WTC11 (cell line): Measurements from ENCODE around the gene IQCK. TPM values are rescaled to one million over a fixed set of nuclear protein-coding genes. Genes with fewer than 3 reads are reported as not detected.

Experiments used
- ATAC-seq: fragments of 200-7000 bp; cut with Tn5 transposase; 2 replicates; pipeline ENCODE4 v1.10.0; 2021; ENCODE audit warnings: mild to moderate bottlenecking, moderate library complexity
- CTCF ChIA-PET: fragments of 300-600 bp; sonication (Branson Sonifier 250); formaldehyde crosslinking; loops from one replicate; lab custom pipeline; 2021; ENCODE audit warnings: antibody characterized with exemption; lab: Charles Lee
- POLR2A ChIA-PET: fragments of 350-600 bp; sonication (Branson Sonifier 250); formaldehyde crosslinking; loops from one replicate; lab custom pipeline; 2021; ENCODE audit warnings: antibody characterized with exemption; lab: Charles Lee
- DNase-seq: peaks from one replicate; pipeline ENCODE4 v3.0.0; 2021; ENCODE audit warnings: low spot score
- H3K27ac Mint-ChIP-seq: 2 replicates; pipeline ENCODE4 v1.8.0; 2021; ENCODE audit warnings: mixed read lengths
- H3K27me3 Mint-ChIP-seq: 2 replicates; pipeline ENCODE4 v1.8.0; 2021; ENCODE audit warnings: low read depth, mild to moderate bottlenecking, moderate library complexity, mixed read lengths
- H3K36me3 Mint-ChIP-seq: 2 replicates; pipeline ENCODE4 v1.8.0; 2021; ENCODE audit warnings: mixed read lengths
- H3K4me1 Mint-ChIP-seq: 2 replicates; pipeline ENCODE4 v1.8.0; 2022; ENCODE audit warnings: mixed read lengths
- H3K4me3 Mint-ChIP-seq: 2 replicates; pipeline ENCODE4 v1.8.0; 2021; ENCODE audit warnings: mild to moderate bottlenecking, moderate library complexity, mixed read lengths
- H3K9me3 Mint-ChIP-seq: 2 replicates; pipeline ENCODE4 v1.8.0; 2021; ENCODE audit warnings: mixed read lengths
- ATF1 ChIP-seq: sonication (generic); formaldehyde crosslinking; IDR thresholded peaks from 2 replicates; pipeline ENCODE4 v1.8.1; 2023; ENCODE audit warnings: mild to moderate bottlenecking, moderate library complexity, missing genetic modification reagents
- GRHL2 ChIP-seq: fragments of 250-450 bp; sonication (Bioruptor Pico); IDR thresholded peaks from 2 replicates; pipeline ENCODE4 v1.8.0; 2022; ENCODE audit warnings: mild to moderate bottlenecking, moderate library complexity; ENCODE audit not compliant: insufficient replicate concordance, severe bottlenecking
- HMGA2 ChIP-seq: fragments of 250-450 bp; sonication (Bioruptor Pico); IDR thresholded peaks from 2 replicates; pipeline ENCODE4 v1.4.0; 2021; ENCODE audit warnings: mild to moderate bottlenecking, moderate library complexity
- NR3C1 ChIP-seq: sonication (generic); formaldehyde crosslinking; conservative IDR thresholded peaks from 2 replicates; pipeline ENCODE4 v1.8.1; 2023; ENCODE audit warnings: low read depth, mild to moderate bottlenecking, missing genetic modification reagents
- TEAD1 ChIP-seq: sonication (generic); formaldehyde crosslinking; IDR thresholded peaks from 2 replicates; pipeline ENCODE4 v1.8.0; 2022; ENCODE audit warnings: mild to moderate bottlenecking, missing genetic modification reagents
- TP53 ChIP-seq: sonication (generic); formaldehyde crosslinking; IDR thresholded peaks from 2 replicates; pipeline ENCODE4 v1.8.1; 2023; ENCODE audit warnings: mild to moderate bottlenecking, missing genetic modification reagents
- ZNF219 ChIP-seq: sonication (generic); formaldehyde crosslinking; IDR thresholded peaks from 2 replicates; pipeline ENCODE4 v1.8.0; 2023; ENCODE audit warnings: missing genetic modification reagents, mild to moderate bottlenecking, borderline replicate concordance
- ZNF232 ChIP-seq: sonication (generic); formaldehyde crosslinking; IDR thresholded peaks from 2 replicates; pipeline ENCODE4 v1.8.0; 2022; ENCODE audit warnings: mild to moderate bottlenecking, missing genetic modification reagents
- ZNF263 ChIP-seq: sonication (generic); formaldehyde crosslinking; IDR thresholded peaks from 2 replicates; pipeline ENCODE4 v1.8.1; 2022; ENCODE audit warnings: low read depth, mild to moderate bottlenecking, moderate library complexity, missing genetic modification reagents
- ZNF317 ChIP-seq: sonication (generic); formaldehyde crosslinking; IDR thresholded peaks from 2 replicates; pipeline ENCODE4 v1.8.1; 2023; ENCODE audit warnings: low read depth, mild to moderate bottlenecking, moderate library complexity, missing genetic modification reagents, borderline replicate concordance
- ZNF423 ChIP-seq: fragments of 250-450 bp; sonication (Bioruptor Pico); IDR thresholded peaks from 2 replicates; pipeline ENCODE4 v2.1.2; 2022; ENCODE audit warnings: mild to moderate bottlenecking, moderate library complexity
- total RNA-seq: library from RNA; stranded (reverse); gene quantifications from 3 replicates; pipeline ENCODE4 v1.2.3, GENCODE V29; 2021
- TF ChIP-seq, protein P1 (sequence below): sonication (generic); formaldehyde crosslinking; conservative IDR thresholded peaks from 2 replicates; pipeline ENCODE4 v1.8.1; 2023; ENCODE audit warnings: mild to moderate bottlenecking, low read depth, missing genetic modification reagents, moderate library complexity
- TF ChIP-seq, protein P2 (sequence below): fragments of 250-450 bp; sonication (Bioruptor Pico); IDR thresholded peaks from 2 replicates; pipeline ENCODE4 v1.9.0; 2021; ENCODE audit warnings: mild to moderate bottlenecking
- TF ChIP-seq, protein P3 (sequence below): sonication (generic); formaldehyde crosslinking; IDR thresholded peaks from 2 replicates; pipeline ENCODE4 v1.8.1; 2022; ENCODE audit warnings: low read depth, missing genetic modification reagents, borderline replicate concordance
- TF ChIP-seq, protein P4 (sequence below): sonication (generic); formaldehyde crosslinking; IDR thresholded peaks from 2 replicates; pipeline ENCODE4 v1.8.0; 2022; ENCODE audit warnings: missing genetic modification reagents

The IQCK gene
- total RNA-seq, 1 experiment from 2014 or later = 5.8 TPM

DNA sequence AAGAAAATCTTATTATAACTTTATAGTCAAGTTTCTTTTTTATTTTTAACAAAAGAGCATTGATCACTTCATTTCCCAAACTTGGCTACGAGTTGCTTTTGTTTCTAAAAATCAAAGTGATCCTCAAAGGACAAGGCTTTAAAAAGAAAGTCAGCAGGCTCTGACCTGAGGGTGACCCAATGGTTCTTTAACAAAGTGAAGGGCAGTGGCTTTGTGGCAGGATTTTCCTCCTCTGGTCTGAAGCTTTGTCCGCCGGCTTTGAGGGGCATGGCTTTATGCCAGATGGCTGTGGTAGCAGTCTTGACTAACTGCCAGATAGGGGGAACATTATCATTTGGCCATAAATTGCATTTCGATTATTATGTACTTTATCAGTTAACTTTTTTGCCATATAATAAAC, 28.5 kb downstream of the IQCK start (continued):
- TF ChIP-seq ZNF423 (CRISPR knock-in tag) = no peak
- no peak for TF ChIP-seq ATF1 (CRISPR knock-in tag)
- TF ChIP-seq, protein P1, sequence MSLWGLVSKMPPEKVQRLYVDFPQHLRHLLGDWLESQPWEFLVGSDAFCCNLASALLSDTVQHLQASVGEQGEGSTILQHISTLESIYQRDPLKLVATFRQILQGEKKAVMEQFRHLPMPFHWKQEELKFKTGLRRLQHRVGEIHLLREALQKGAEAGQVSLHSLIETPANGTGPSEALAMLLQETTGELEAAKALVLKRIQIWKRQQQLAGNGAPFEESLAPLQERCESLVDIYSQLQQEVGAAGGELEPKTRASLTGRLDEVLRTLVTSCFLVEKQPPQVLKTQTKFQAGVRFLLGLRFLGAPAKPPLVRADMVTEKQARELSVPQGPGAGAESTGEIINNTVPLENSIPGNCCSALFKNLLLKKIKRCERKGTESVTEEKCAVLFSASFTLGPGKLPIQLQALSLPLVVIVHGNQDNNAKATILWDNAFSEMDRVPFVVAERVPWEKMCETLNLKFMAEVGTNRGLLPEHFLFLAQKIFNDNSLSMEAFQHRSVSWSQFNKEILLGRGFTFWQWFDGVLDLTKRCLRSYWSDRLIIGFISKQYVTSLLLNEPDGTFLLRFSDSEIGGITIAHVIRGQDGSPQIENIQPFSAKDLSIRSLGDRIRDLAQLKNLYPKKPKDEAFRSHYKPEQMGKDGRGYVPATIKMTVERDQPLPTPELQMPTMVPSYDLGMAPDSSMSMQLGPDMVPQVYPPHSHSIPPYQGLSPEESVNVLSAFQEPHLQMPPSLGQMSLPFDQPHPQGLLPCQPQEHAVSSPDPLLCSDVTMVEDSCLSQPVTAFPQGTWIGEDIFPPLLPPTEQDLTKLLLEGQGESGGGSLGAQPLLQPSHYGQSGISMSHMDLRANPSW = no peak
- TF ChIP-seq ZNF219 = no peak
- no peak for TF ChIP-seq ZNF232 (CRISPR knock-in tag)
- TF ChIP-seq, protein P2, sequence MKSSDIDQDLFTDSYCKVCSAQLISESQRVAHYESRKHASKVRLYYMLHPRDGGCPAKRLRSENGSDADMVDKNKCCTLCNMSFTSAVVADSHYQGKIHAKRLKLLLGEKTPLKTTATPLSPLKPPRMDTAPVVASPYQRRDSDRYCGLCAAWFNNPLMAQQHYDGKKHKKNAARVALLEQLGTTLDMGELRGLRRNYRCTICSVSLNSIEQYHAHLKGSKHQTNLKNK (CRISPR knock-in tag) = no peak
- no peak for TF ChIP-seq NR3C1 (CRISPR knock-in tag)
- no peak for TF ChIP-seq TEAD1 (CRISPR knock-in tag)
- TF ChIP-seq ZNF317 (CRISPR knock-in tag) = no peak
- TF ChIP-seq, protein P3, sequence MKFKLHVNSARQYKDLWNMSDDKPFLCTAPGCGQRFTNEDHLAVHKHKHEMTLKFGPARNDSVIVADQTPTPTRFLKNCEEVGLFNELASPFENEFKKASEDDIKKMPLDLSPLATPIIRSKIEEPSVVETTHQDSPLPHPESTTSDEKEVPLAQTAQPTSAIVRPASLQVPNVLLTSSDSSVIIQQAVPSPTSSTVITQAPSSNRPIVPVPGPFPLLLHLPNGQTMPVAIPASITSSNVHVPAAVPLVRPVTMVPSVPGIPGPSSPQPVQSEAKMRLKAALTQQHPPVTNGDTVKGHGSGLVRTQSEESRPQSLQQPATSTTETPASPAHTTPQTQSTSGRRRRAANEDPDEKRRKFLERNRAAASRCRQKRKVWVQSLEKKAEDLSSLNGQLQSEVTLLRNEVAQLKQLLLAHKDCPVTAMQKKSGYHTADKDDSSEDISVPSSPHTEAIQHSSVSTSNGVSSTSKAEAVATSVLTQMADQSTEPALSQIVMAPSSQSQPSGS (CRISPR knock-in tag) = no peak
- TF ChIP-seq, protein P4, sequence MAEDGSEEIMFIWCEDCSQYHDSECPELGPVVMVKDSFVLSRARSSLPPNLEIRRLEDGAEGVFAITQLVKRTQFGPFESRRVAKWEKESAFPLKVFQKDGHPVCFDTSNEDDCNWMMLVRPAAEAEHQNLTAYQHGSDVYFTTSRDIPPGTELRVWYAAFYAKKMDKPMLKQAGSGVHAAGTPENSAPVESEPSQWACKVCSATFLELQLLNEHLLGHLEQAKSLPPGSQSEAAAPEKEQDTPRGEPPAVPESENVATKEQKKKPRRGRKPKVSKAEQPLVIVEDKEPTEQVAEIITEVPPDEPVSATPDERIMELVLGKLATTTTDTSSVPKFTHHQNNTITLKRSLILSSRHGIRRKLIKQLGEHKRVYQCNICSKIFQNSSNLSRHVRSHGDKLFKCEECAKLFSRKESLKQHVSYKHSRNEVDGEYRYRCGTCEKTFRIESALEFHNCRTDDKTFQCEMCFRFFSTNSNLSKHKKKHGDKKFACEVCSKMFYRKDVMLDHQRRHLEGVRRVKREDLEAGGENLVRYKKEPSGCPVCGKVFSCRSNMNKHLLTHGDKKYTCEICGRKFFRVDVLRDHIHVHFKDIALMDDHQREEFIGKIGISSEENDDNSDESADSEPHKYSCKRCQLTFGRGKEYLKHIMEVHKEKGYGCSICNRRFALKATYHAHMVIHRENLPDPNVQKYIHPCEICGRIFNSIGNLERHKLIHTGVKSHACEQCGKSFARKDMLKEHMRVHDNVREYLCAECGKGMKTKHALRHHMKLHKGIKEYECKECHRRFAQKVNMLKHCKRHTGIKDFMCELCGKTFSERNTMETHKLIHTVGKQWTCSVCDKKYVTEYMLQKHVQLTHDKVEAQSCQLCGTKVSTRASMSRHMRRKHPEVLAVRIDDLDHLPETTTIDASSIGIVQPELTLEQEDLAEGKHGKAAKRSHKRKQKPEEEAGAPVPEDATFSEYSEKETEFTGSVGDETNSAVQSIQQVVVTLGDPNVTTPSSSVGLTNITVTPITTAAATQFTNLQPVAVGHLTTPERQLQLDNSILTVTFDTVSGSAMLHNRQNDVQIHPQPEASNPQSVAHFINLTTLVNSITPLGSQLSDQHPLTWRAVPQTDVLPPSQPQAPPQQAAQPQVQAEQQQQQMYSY = no peak
- no peak for TF ChIP-seq GRHL2

DNA sequence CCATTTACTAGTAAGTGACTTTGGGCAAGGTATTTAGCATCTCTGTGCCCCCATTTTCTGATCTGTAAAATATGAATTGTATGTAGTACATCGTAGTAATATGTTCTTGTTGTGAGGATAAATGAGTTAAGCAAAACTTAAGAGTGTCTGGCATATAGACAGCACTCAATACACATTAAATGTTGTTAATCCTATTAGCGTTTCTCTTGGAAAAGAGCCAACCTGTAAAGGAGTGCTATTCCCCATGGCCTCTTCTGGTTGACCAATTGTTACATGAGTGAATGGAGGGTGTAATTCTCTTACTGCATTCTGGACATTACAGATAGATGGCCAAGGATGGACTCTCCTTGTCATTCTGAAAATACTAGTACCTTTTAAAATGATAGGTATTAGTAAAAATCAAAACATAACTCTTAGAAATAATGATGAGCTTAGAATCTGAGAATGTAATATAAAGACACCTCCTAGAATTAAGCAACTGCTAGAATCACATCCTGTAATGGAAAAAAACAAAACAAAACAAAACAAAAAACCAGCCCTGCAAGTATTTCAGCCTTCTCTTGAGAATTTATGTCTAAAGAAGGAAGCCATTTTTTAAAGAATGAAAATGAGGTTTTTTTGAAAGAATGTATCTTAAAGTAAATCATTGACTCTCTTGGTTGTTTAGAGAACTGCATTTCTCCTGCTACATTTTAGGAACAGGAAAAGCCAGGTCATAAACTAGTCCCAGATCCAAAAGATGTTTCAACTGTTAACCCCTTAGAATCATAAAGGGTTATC, 30.5 kb downstream of the IQCK start:
- H3K36me3 Mint-ChIP-seq = no peaks in the 10 kb centered on the region
- no peak for ATAC-seq
- H3K27ac Mint-ChIP-seq = 0 out of 2 replicates have a peak overlapping the region, but pooled peaks have one; percentile 8
- no peak overlapping the region for H3K4me3 Mint-ChIP-seq
- ChIA-PET POLR2A (interaction anchor here (0.6 kb wide), 1 partner anchor 446 kb away, joined by 3 read pairs; no protein-coding TSS in a partner anchor), CTCF (interaction anchor here (1.0 to 1.6 kb wide), 2 partner anchors 165 to 552 kb away, joined by 3 read pairs; no protein-coding TSS in a partner anchor)
- H3K27me3 Mint-ChIP-seq = no peaks in the 10 kb centered on the region
- DNase-seq = no peak
- TF ChIP-seq HMGA2 (no peak), ZNF263 (no peak), TP53 (CRISPR knock-in tag) (no peak)
- TF ChIP-seq, protein P4 = no peak
- H3K4me1 Mint-ChIP-seq = peaks cover 2% of the 10 kb centered on the region; the same call in 1 of the 2 replicates
- no peaks in the 10 kb centered on the region for H3K9me3 Mint-ChIP-seq
